A172 (cell line): Measurements from ENCODE around the gene CRLF3. TPM values are rescaled to one million over a fixed set of nuclear protein-coding genes. Genes with fewer than 3 reads are reported as not detected.
A peak's percentile ranks its signal among the peaks of the same experiment; 100 is the strongest.
"Not testable (repeated sequence)": the region's sequence is repeated elsewhere in the genome, so short reads cannot be mapped to it uniquely, and the experiment has no call there.

ENCODE experiments used
- DNase-seq: peaks from one replicate; pipeline ENCODE4 v3.0.0-alpha.2; 2015; ENCODE audit warnings: low spot score
- total RNA-seq: library from RNA; depleted of rRNA; stranded (reverse); fragments of >200 nt; shearing (Covaris generic); gene quantifications from 2 replicates; pipeline ENCODE4 v1.2.3, GENCODE V29; 2014; rRNA removed

Gene CRLF3
- 23.0 and 23.6 TPM in 2 replicates for total RNA-seq

DNA sequence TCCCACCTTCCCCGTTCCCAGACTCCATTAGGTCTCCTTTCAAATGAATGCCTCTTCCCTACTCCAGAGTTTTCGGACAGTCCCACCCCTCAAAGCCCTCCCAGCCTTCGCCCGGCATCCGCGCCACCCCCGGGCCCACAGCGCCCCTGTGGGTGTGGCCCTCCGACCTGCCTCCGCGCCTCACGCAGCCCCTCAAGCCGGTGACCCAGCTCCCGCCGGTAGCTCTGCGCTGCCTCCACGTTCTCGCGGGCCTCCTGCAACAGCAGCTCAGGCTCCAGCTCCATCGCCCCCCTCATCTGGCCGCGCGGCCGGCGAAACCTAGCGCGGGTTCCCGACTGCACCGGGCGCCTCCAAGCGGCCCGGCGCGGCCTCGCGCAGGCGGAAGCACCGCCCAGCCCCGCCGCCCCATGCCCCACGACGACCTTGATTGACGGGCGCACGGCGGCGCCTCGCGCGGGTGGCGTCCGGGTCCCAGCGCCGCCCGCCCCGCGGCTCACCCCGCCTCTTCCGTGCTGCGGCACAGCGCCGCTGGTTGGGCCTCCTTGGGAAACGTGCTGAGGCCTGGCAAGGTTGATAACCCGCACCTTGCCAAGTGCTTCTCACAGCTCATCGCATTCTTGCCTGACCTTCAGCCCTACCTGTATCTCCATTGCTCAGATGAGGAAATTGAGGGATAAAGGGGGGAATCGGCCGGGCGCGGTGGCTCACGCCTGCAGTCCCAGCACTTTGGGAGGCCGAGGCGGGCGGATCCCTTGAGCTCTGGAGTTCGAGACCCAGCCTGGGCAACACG, at the start of gene CRLF3:
TSS of gene CRLF3 (minus strand) at position 337 of the 790 bp plus-strand sequence. CDS start at position 296, 41 bp downstream.
- peak; percentile 68 for DNase-seq

DNA sequence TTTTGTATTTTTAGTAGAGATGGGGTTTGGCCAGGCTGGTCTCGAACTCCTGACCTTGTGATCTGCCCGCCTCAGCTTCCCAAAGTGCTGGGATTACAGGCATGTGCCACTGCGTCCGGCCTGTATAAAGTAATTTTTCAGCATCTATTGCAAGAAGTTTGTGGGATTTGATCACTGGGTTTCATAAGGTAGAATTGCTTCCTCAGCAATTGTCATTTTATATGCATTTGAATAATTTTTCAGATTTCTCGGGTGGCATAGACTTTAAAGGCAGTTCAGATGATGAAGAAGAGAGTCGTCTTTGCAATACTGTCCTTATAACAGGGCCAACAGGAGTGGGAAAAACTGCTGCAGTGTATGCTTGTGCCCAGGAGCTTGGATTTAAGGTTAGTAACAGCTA, 44.5 kb upstream of the CRLF3 start:
- DNase-seq, result no peak

GRCh38 chr17:30864636-30865035, 40.1 kb upstream of the CRLF3 start:
- DNase-seq, result no peak

GRCh38 chr17:30858556-30859250, 34.2 kb upstream of the CRLF3 start:
- DNase-seq, result peak; percentile 27

DNA sequence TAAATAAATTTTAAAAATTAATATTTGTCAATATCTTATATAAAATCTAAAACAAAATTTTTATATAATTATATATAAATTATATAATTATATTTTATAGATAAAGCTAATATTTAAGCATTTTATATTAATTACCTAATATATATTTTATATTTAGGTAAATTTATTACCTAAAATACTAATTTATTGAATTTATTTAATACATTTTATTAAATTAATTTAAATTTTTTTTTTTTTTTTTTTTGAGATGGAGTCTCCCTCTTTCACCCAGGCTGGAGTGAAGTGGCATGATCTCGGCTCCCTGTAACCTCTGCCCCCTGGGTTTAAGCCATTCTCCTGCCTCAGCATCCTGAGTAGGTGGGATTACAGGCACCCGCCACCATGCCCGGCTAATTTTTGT, 29.7 kb upstream of the CRLF3 start:
- no peak for DNase-seq

DNA sequence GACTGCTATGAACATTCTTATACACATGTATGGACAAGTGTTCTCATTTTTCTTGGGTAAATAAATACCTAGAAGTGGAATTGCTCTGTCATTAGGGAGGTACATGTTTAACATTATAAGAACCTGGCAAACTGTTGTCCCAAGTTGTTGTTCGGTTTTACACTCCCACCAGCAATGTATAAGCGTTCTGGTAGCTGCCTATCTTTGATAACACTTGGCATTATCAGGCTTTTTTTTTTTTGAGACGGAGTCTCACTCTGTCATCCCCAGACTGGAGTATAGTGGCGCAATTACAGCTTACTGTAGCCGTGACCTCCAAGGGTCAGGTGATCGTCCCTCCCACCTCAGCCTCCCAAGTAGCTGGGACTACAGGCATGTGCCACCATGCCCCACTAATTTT, 23.5 kb upstream of the CRLF3 start:
- DNase-seq, result no peak

GRCh38 chr17:30840771-30841170, 16.3 kb upstream of the CRLF3 start:
- DNase-seq, result no peak

GRCh38 chr17:30838202-30838807, 13.8 kb upstream of the CRLF3 start:
- DNase-seq, result no peak

DNA sequence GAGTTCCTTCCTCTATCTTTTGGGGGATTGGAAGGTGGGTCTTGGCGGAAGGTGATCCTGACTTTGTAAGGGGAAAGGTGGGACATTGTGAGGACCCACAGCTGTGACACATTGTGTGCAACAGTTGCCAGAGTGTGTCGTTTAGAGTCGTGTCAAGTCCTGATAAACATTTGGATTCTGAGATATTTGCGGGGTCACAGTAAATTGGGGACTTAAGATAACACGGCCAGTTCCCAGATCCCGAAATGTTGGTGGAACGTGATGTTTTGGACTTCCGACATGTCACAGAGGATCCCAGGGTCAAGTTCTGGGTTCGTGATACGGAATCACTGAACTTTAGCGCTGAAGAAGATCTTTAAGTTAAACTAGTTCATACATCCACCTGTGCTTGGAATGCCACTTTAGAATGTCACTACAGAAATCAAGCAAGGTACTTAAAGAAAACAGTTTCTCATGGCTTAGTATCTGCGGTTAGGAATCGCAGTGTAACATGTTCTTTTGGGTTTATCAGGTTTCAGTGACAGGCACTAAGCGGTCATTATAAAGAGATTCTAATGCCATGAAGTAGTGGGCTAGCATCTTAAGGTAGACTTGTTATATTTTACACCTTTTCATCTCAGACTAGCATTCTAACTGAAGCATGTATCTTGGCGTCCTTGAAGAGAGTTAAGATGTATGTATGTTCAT, 8.1 kb upstream of the CRLF3 start:
- no peak for DNase-seq

GRCh38 chr17:30831663-30832437, 7.4 kb upstream of the CRLF3 start, which contains the start of gene ATAD5:
TSS of gene ATAD5 (plus strand) at chr17:30831966. CDS start at chr17:30832348, 382 bp downstream.
- peak; percentile 88 for DNase-seq

- no peak for DNase-seq
Observed at GRCh38 chr17:30831257-30831656, 6.8 kb upstream of the CRLF3 start.

DNA sequence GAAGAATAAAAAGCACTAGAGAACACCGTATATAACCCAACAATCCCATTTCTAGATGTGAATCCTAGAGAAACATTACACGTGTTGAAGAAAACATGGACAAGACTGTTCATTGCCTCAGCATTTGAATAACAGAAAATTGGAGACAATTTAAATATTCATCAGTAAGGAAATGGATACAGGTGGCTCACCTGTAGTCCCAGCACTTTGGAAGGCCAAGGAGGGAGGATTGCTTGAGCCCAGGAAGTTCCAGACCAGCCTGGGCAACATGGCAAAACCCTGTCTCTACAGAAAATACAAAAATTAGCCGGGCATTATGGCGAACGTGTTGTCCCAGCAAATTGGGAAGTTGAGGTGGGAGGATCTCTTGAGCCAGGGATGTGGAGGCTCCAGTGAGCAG, 4.5 kb upstream of the CRLF3 start:
- no peak for DNase-seq

- no peak for DNase-seq
Observed at GRCh38 chr17:30827082-30827481, 2.6 kb upstream of the CRLF3 start.

GRCh38 chr17:30824002-30824355, 513 bp downstream of the CRLF3 start:
- DNase-seq, result no peak

DNA sequence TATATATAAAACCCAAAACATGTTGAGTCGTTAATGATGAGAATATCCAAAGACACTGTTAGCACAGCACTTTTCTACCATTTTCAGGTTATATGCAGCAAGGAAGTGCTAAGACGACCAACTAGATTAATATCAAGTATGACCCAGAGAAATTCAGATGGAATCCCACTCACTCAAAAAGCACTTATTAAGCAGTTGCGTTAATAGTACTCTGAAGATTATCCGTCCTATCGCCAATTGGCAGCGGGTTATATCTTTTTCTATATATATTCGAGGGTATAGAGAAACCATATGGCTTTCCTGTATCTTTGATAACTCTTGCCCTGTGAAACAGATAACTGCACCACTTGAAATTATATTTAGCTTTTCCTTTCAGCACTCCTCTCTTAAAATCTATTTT, 1.1 kb downstream of the CRLF3 start:
- no peak for DNase-seq

DNA sequence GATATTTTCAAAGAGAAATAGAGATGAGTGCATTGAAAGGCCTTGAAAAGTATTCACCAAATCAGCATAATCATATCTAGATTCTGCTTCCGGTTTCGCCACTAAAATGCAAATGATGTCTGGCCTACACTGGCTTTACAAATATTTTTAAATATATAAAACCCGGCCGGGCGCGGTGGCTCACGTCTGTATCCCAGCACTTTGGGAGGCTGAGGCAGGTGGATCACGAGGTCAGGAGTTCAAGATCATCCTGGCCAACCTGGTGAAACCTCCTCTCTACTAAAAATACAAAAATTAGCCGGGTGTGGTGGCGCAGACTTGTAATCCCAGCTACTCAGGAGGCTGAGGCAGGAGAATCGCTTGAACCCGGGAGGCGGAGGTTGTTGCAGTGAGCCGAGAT, 1.6 kb downstream of the CRLF3 start:
- DNase-seq, result not testable (repeated sequence)

GRCh38 chr17:30821871-30822723, 2.4 kb downstream of the CRLF3 start:
- no peak for DNase-seq

DNA sequence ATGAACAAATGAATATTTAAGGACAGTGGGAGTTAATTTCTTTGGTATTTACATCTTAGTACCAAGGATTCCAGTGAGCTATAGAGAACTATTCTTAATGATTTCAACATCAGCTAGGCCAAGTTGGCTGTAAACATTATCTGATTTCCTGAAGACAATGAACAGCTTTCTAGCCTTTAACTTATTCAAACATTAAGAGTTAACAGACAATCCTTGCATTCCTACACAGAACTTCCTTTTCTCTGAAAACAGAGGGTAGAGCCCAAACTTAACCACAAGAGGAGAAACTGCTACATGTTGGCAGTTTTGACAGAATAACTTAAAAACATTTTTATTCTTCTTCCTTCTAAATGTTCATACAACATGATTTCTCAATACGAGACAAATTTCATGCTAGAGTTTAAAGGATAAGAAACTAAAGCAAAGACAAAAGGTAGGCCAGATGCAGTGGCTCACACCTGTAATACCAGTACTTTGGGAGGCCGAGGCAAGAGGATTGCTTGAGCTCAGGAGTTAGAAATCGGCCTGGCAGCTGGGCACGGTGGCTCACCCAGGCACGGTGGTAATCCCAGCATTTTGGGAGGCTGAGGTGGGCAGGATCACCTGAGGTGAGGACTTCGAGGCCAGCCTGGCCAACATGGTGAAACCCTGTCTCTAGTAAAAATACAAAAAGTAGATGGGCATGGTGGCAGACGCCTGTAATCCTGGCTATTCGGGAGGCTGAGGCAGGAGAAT, 4.4 kb downstream of the CRLF3 start:
- no peak for DNase-seq

DNA sequence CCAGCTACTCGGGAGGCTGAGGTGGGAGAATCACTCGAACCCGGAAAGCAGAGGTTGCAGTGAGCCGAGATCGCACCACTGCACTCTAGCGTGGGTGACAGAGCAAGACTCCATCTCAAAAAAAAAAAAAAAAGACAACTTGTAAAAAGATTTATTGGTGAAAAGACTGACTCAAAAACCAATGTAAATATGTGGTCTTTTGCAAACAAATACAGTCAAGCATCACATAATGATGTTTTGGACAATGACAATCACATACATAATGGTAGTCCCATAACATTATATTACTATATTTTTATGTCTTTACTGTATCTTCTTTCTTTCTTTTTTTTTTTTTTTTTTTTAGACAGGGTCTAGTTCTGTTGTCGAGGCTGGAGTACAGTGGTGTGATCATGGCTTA, 8.3 kb downstream of the CRLF3 start:
- DNase-seq, result no peak

DNA sequence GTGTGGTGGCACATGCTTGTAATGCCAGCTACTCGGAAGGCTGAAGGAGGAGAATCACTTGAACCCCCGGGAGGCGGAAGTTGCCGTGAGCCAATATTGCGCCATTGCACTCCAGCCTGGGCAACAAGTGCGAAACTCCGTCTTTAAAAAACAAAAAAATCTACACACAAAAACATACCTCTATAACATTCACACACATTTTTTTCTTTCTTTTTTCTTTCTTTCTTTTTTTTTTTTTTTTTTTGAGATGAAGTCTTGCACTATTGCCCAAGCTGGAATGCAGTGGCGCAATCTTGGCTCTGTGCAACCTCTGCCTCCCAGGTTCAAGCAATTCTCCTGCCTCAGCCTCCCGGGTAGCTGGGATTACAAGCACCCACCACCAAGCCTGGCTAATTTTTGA, 9.6 kb downstream of the CRLF3 start:
- not testable (repeated sequence) for DNase-seq
